ENCODE measurements around the gene TESMIN.
A peak's percentile ranks its signal among the peaks of the same experiment; 100 is the strongest.

The TESMIN gene, protein sequence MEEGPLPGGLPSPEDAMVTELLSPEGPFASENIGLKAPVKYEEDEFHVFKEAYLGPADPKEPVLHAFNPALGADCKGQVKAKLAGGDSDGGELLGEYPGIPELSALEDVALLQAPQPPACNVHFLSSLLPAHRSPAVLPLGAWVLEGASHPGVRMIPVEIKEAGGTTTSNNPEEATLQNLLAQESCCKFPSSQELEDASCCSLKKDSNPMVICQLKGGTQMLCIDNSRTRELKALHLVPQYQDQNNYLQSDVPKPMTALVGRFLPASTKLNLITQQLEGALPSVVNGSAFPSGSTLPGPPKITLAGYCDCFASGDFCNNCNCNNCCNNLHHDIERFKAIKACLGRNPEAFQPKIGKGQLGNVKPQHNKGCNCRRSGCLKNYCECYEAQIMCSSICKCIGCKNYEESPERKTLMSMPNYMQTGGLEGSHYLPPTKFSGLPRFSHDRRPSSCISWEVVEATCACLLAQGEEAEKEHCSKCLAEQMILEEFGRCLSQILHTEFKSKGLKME

DNA sequence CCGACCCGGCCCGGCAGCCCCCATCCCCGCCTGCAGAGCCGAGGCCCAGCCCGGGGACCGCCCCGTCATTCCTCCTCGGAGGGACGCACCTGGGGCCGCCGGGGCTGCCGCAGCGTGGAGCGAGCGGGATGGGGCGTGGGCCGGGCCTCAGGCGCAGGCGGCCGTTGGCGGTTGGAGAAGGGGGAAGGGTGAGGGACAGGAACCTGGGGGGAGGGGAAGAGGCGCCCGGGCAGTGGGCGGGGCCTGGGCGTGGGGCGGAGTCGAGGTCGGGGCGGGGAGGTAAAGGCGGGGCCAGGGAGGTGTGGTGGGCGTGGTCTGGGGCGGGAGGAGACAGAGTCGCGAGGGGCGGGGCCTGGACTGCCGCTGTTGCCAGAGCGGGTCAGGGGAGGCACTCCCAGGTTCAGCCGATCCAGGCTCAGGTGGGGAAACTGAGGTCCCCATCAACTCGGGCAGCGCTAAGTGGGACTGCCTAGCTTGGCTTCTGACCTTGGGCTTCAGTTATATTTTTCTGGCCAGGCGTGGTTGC lies at the start of gene TESMIN:
TSS of gene TESMIN (minus strand) at position 190 of the 526 bp plus-strand sequence. CDS start 860 bp downstream, outside the sequence.
- peak; percentile 92 for DNase-seq

DNA sequence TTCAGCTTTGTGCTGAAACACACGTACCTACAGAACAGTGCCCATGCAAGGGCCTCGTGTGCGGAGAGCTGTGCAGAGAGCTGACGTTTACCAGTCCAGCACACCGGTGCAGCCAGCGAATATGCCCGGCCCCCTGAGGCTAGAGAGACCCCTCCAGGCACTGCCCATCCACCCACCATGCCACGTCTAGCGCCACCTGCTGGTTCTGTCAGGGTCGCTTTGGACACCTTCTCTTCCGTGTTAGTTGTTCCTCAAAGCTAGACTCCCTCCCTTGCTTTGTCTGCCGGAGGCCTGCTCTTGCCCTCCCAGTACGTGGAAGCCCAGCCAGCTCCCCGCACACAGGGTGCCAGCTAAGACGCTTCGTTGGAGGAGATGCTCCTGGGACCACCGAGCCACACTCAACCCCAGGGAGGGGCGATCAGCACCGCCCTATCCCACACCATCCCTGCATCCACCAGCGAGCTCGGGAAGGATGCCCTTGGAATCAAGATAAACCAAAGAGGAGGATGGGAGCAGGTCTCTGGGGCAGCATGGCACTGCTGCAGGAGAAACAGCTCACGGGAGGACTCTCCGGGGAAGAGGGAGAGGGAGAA lies 47.0 kb upstream of the TESMIN start:
- DNase-seq: peak; percentile 52

- no peak for DNase-seq
Measured at GRCh38 chr11:68796801-68797200, 45.5 kb upstream of the TESMIN start.

GRCh38 chr11:68792400-68792966 lies 41.2 kb upstream of the TESMIN start:
- DNase-seq: no peak

GRCh38 chr11:68784653-68785052 lies 33.3 kb upstream of the TESMIN start:
- no peak for DNase-seq

DNA sequence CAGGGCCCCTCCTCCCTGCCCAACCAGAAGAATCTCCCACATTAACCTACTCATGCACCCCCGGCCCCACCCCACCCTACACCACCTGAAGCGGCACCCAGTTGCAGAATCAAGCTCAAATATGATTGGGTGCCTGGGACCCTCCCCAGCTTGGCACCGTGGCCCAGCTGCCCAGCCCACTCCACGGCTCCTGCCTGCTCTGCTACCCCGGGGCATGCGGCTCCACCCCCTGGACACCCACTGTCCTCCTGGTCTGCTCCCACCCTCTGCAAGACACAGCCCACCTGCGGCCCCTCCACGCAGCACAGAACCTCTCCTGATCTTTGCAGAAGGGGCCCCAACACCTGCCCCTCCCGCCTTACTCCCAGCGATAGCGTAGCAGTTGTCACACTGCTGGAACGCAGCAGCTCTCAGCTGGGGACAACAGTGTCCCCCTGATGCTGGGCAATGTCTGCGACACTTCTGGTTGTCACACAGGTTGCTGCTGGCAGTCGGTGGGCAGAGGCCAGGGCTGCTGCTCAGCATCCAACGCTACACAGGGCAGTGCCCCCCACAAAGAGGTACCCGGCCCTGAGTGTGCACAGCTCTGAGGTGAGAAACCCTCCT lies 32.0 kb upstream of the TESMIN start:
- no peak for DNase-seq

GRCh38 chr11:68782711-68783110 lies 31.4 kb upstream of the TESMIN start:
- DNase-seq: no peak

GRCh38 chr11:68780829-68781228 lies 29.5 kb upstream of the TESMIN start:
- no peak for DNase-seq

DNA sequence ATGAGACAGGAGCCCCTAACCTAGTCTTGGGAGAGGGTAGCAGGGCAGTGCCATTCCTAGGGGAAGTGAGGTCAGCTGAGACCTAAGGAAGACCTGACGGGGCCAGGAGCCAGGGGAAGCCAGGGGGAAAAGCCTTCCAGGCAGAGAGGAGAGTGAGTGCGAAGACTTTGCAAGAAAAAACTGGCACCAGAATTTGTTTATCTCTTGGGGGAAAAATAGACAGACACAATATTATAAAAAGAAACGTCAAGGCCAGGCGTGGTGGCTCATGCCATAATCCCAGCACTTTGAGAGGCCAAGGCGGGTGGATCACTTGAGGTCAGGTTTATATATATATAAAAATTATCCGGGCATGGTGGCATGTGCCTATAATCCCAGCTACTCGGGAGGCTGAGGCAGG lies 26.9 kb upstream of the TESMIN start:
- DNase-seq: no peak

- DNase-seq: no peak
Measured at GRCh38 chr11:68776442-68777235, 25.3 kb upstream of the TESMIN start.

- no peak for DNase-seq
Measured at GRCh38 chr11:68775951-68776388, 24.6 kb upstream of the TESMIN start.

GRCh38 chr11:68774194-68774585 lies 22.9 kb upstream of the TESMIN start:
- DNase-seq: no peak

DNA sequence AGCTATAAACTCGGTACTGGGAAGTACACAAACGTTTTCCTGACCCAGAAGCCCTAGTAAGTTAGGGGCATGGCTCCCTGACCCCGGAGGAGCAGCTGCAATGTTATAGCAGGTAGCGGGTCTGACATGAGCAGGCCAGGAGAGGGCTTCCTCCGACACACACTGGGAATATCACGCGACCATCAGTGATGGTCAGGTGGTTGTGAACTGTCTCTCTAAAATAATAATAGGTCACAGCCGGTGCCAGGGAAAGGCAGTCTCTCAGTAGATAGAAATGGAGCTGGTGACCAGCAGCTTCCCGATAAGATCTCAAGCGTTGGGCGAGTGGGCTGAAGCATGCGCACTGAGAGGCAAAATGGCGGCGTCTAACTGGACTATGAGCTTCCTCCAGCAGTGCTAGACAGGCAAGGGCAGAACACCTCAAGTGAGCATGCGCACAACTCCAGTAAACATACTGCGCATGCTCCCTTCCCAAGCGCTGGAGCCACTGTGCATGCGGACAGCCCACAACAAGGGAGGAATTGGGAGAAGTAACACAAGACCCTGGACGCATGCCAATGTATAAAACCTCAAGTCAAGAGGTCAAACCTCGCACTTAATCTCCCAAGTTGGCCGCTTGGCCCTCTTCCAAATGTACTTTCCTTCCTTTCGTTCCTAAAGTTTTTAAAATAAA lies 22.3 kb upstream of the TESMIN start:
- DNase-seq: no peak

GRCh38 chr11:68772936-68773335 lies 21.6 kb upstream of the TESMIN start:
- DNase-seq: no peak

- DNase-seq: no peak
Measured at GRCh38 chr11:68770781-68771180, 19.5 kb upstream of the TESMIN start.

GRCh38 chr11:68767672-68768071 lies 16.4 kb upstream of the TESMIN start:
- no peak for DNase-seq

DNA sequence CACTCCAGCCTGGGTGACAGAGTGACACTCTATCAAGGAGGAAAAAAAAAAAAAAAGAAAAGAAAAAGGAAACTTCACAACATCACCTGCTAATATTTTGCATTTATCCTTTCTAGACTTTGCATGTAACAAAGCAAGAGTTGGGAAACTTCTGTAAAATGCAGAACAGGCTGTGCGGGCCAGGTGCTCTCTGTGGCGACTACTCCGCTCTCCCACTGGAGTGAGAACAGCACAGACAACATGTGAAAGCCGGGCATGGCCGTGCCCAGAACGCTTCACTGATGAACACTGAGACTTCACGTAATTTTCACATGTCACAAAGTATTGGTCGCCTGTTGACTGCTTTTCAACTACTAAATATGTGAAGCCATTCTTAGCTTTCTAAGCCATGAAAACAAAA lies 15.5 kb upstream of the TESMIN start:
- DNase-seq: no peak

DNA sequence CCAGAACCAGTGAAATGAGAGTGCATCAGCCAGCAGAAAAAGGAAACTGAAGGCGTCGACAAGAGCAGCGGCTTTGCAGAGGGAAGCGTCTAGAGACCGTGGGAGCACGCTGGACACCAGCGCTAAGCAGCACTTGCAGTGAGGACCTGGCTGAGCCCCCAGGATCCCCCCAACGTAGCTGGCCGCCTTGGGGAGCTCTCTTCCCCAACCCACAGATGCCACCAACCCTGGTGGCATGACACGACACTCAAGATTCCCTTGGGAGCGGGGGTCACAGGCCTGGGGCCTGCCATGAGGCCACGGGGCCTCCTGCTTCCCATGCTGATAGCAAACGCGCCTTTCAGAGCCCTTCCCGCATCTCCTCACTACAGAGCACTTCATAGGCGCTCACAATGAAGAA lies 13.4 kb upstream of the TESMIN start:
- no peak for DNase-seq

GRCh38 chr11:68763926-68764657 lies 12.8 kb upstream of the TESMIN start:
- no peak for DNase-seq

DNA sequence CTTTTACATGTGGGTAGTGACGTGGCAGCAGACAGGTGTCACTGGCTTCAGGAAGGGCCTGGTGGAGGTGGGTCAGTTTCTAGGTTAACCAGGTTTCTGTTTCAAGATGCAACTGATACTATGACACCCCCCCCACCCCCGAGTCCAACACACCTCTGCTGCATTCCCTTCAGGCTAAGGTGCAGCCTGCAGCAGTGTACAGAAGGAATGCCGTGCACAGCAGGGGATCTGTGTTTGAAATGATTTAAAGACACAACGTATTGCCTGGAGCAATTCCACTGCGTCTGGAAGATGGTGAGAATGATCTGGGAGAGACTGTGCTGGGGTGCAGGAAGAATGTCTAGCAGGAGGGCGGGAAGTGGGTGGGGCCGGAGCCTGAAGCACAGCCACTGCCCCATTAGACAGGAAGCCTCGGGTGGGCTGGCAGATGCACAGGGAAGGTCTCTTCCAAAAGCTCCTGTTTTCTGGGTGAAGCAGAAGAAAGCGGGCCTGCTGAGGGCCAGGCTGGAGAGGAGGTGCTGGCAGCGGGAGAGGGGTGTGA lies 11.9 kb upstream of the TESMIN start:
- no peak for DNase-seq

- no peak for DNase-seq
Measured at GRCh38 chr11:68762481-68762880, 11.2 kb upstream of the TESMIN start.

All from stimulated activated CD4-positive, alpha-beta T cell treated with anti-CD3 and anti-CD28 coated beads, Interleukin-4, amount 100 ng/mL, for 24 hours (primary cell).